Esophagus (tissue), 2 donors: ENCODE measurements around the gene ZNF200. TPM values are rescaled to one million over a fixed set of nuclear protein-coding genes. Genes with fewer than 3 reads are reported as not detected.
A peak's percentile ranks its signal among the peaks of the same experiment; 100 is the strongest.

ENCODE experiments used
- H3K27ac ChIP-seq, 2 donors: one replicate each; pipeline ENCODE4 v1.5.1; 2013; ENCODE audit warnings: low read depth in 2 of 2, mild to moderate bottlenecking in 2 of 2, inconsistent platforms in 1 of 2, low read length in 1 of 2, moderate library complexity in 1 of 2
- H3K27me3 ChIP-seq, 2 donors: one replicate each; pipeline ENCODE4 v1.6.1; 2013; ENCODE audit warnings: low read length in 2 of 2, control low read depth in 1 of 2, mild to moderate bottlenecking in 1 of 2; ENCODE audit not compliant: insufficient read depth in 2 of 2, control insufficient read depth in 1 of 2
- H3K36me3 ChIP-seq, 2 donors: one replicate each; pipeline ENCODE4 v1.6.1; 2013; ENCODE audit warnings: low read length in 1 of 2; ENCODE audit not compliant: control insufficient read depth in 2 of 2, insufficient read depth in 2 of 2
- H3K4me1 ChIP-seq, 2 donors: one replicate each; pipeline ENCODE4 v1.6.1; 2013; ENCODE audit warnings: low read length in 1 of 2; ENCODE audit not compliant: control insufficient read depth in 2 of 2, insufficient read depth in 2 of 2
- H3K4me3 ChIP-seq, 2 donors: one replicate each; pipeline ENCODE4 v1.5.1; 2013; ENCODE audit warnings: low read length in 2 of 2, mild to moderate bottlenecking in 2 of 2, low read depth in 1 of 2, moderate library complexity in 1 of 2
- H3K9me3 ChIP-seq, 2 donors: one replicate each; pipeline ENCODE4 v1.6.1; 2013; ENCODE audit warnings: mild to moderate bottlenecking in 2 of 2, low read depth in 1 of 2, low read length in 1 of 2, moderate library complexity in 1 of 2; ENCODE audit not compliant: control insufficient read depth in 2 of 2, insufficient read depth in 1 of 2
- WGBS, 2 donors: extraction: QIAGEN DNeasy Blood & Tissue Kit; methylation state at CpG; one replicate each; pipeline ENCODE4 v1.1.7; 2013; 5-methylcytosine and 5-hydroxymethylcytosine counted together
- polyA plus RNA-seq, 2 donors: library from polyadenylated mRNA; stranded (reverse); fragments of 200-250 nt; gene quantifications; one replicate each; pipeline ENCODE4 v1.2.3, GENCODE V29; 2013
- donor health status: healthy with polysubstance abuse.
- donor health status: Bipolar disorder and iron deficiency.

ZNF200 gene, protein sequence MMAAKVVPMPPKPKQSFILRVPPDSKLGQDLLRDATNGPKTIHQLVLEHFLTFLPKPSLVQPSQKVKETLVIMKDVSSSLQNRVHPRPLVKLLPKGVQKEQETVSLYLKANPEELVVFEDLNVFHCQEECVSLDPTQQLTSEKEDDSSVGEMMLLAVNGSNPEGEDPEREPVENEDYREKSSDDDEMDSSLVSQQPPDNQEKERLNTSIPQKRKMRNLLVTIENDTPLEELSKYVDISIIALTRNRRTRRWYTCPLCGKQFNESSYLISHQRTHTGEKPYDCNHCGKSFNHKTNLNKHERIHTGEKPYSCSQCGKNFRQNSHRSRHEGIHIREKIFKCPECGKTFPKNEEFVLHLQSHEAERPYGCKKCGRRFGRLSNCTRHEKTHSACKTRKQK
- 1 to 10 TPM; 2.6 to 2.8 TPM for polyA plus RNA-seq

DNA sequence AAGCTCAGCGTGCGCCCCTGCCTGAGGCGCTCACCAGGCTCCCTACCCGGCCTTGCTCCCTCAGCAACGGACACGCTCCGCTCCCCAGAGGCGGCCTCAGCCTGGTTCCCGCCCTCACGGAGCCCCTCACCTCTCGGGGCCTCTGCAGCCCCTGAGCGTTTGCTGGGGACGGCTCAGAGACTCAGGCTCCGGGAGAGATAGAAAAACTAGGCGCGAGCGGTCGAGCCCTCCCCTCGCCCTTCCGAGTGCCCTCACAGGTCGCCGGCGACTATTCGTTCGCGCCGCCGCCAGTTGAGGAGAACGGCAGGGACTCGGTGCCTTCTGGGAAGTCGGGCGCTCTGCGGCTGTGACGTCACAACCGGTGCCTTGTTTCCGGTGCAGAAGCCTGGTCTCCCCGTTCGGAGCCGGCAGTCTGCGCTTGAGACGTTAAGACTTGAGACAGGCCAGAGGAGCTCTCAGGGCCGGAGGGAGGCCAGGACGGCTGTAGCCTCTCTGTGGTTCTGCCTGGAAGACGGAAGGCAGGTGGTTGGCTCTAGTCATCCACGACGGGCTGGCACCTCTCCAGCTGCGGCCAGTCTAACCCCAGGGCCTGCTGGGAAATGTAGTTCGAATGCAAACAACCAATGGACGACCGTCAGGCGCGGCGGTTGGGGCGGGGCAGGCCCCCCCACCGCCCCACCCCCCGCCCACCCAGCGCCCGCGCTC, at the start of gene ZNF200:
TSS of gene ZNF200 (minus strand) at position 302 of the 705 bp plus-strand sequence. CDS start 1,403 bp downstream, outside the sequence.
- H3K36me3 ChIP-seq: peaks cover 11 to 15% of the 10 kb centered on the region in 2 donors
- H3K4me1 ChIP-seq: peaks cover 0 to 3% of the 10 kb centered on the region in 2 donors
- H3K9me3 ChIP-seq: no peaks in the 10 kb centered on the region
- H3K4me3 ChIP-seq: peak within 1 kb of the TSS; percentile 74 to 88
- H3K27ac ChIP-seq: peak within 1 kb of the TSS; percentile 87 to 100
- H3K27me3 ChIP-seq: no peaks in the 10 kb centered on the region
- WGBS, 2 donors: 0% methylated on average over 52 to 56 of the region's 59 CpGs

DNA sequence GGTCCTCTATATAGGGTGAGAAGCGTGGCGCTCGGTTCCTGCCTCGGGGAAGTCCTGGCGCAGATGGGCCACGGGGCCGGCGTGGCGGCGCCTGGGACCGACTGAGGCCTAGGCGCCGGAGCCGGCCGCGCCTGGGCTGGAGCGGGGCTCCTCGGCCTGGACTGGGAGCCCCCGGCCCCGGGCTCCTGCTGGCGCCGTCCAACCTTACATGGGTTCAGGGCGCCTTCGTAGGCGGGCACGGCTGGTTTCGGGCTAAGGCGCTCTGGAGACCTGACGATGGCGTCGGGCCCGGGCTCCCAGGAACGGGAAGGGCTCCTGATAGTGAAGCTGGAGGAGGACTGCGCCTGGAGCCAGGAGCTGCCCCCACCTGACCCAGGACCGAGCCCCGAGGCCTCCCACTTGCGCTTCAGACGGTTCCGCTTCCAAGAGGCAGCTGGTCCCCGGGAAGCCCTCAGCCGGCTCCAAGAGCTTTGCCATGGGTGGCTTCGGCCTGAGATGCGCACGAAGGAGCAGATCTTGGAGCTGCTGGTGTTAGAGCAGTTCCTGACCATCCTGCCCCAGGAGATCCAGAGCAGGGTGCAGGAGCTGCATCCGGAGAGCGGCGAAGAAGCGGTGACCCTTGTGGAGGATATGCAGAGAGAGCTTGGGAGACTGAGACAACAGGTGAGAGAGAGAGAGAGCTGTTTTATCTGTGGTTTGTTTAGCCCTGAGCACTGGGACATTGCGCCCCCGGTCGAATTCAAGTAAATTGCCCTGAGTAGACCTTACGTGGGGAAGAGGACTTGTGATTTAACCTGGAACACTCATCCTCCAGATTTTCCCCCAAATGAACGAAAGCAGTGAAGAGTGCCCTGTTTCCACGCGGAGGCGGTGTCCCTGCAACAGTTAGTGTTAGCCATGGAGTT, 48.8 kb upstream of the ZNF200 start:
- Histone ChIP-seq H3K27me3 (no peaks in the 10 kb centered on the region), H3K4me3 (peak overlapping the region; percentile 81 to 98), H3K9me3 (peaks cover 3 to 18% of the 10 kb centered on the region in 2 donors), H3K36me3 (peaks cover 7 to 15% of the 10 kb centered on the region in 2 donors), H3K27ac (peak overlapping the region; percentile 88 to 100), H3K4me1 (peaks cover 6 to 13% of the 10 kb centered on the region in 2 donors)
- WGBS, 2 donors: 6 to 8% methylated on average over 56 of the region's 56 CpGs

DNA sequence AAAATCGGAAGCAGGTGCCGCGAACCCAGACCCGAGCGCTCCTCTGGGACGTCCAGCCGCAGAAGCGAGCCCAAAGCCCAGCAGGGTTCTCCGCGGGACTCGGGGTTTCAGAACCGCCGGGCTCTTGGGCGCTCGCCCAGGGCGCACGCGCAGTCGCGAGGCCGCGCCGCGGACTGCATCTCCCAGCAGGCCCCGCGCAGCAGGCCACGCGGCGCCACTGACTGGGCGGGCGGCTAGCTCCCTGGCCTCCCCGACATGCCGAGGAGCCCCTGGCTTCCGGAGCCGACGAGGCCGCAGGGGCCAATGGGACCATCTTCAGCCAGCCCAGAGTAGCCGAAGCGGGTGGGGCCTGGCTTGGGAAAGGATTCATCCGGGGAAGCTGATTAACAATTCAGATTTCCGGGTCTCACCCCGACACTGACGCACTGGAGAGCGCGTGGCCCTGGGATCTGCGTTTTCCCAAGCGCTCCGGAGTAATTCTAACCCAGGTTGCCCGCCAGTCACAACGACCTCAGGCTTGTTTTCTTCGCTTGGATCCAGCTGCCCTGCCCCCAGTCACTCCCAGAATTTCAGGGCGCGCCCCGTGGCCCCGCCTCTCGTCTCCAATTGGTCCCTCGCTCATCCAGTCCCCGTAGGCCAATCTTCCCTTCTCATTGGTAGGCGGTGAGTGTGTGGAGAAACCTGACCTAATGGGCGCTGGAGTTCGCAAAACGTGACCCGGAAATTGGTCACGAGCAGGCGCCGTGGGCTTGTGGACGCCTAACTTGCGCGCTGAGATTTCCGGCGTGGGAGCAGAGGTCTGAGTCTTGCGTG, 48.0 kb upstream of the ZNF200 start, which contains the start of gene ZNF263:
TSS of gene ZNF263 (plus strand) at position 762 of the 813 bp plus-strand sequence. CDS start 328 bp downstream, outside the sequence.
- WGBS, 2 donors: 0 to 1% methylated on average over 72 of the region's 72 CpGs
- Histone ChIP-seq H3K9me3 (peaks cover 0 to 12% of the 10 kb centered on the region in 2 donors), H3K4me1 (peaks cover 6 to 13% of the 10 kb centered on the region in 2 donors), H3K4me3 (peak within 1 kb of the TSS; percentile 81 to 98), H3K36me3 (peaks cover 7 to 13% of the 10 kb centered on the region in 2 donors), H3K27ac (peak within 1 kb of the TSS; percentile 99 to 100), H3K27me3 (no peaks in the 10 kb centered on the region)

DNA sequence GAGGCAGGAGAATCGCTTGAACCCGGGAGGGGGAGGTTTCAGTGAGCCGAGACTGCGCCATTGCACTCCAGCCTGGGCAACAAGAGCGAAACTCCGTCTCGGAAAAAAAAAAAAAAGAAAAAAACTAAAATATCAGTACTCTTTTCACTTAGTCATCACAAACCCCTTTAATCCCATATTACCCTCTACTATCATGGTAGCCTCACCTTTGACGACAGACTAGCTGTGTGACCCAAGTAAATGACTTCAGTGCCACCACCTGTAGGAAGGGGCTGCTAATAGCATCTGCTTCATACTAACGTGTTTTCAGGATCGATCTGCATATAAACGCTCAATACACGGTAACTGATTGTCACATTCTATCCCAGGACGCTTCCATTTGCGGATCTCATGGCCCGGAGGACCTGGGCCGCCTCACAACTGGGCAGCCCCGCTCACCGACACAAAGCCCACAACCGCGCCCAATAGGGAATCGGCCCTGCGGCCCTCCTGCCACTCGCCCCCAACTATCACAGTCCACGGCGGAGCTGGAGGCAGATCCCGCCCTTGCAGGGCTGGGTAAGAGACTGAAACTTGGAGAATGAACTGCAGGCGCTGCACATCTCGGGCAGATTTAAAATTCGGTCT, 47.3 kb upstream of the ZNF200 start:
- Histone ChIP-seq H3K27me3 (no peaks in the 10 kb centered on the region), H3K27ac (peak overlapping the region; percentile 99 to 100), H3K4me3 (peak overlapping the region; percentile 64 to 98), H3K9me3 (peaks cover 0 to 12% of the 10 kb centered on the region in 2 donors), H3K4me1 (peaks cover 6 to 13% of the 10 kb centered on the region in 2 donors), H3K36me3 (peaks cover 7 to 13% of the 10 kb centered on the region in 2 donors)
- 14 to 17% methylated on average over 29 of the region's 29 CpGs for WGBS, 2 donors

DNA sequence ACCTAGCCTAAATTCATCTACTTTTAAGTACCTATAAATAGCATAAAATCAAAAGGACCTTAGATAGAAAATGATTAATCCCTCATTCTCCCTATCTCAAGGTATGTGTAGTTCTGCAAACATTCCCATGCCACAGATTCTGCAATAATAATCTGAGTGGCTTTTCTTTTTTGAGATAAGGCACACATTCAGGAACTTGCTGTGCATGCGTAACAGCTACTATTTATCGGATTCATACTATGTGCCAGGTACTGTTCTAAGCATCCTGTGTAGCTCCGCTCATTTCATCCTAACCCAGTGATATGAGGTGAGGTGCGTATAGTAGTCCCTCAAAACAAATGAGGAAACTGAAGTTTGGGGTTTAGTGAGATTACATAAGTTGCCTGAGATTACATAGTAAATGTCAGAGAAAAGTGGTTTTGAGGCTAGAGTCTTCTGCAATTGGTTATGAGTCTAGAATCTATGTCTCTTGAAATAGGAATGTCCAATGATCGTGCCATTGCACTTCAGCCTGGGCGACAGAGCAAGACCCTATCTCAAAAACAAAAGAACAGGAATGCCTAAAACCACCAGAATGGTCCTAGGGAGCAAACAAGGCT, 46.4 kb upstream of the ZNF200 start:
- Histone ChIP-seq H3K36me3 (peaks cover 5 to 9% of the 10 kb centered on the region in 2 donors), H3K27me3 (no peaks in the 10 kb centered on the region), H3K27ac (no peak overlapping the region), H3K4me3 (no peak overlapping the region), H3K9me3 (peaks cover 0 to 8% of the 10 kb centered on the region in 2 donors), H3K4me1 (peaks cover 6 to 13% of the 10 kb centered on the region in 2 donors)
- 88 to 92% methylated on average over 6 of the region's 6 CpGs for WGBS, 2 donors

DNA sequence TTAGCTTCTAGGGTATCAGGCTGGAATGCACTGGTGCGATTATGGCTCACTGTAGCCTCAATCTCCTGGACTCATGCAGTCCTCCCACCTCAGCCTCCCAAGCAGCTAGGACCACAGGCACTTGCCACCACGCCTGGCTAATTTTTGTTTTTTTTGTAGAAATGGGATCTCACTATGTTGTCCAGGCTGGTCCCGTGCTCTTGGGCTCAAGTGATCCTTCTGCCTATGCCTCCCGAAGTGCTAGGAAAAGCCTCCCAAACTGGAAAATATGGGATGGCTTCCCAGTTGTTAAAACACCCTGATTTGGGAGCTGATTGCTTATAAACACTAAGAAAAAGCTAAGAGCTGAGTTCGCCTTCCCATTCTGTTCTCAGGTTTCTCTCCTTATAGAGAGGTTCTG, 41.7 kb upstream of the ZNF200 start:
- Histone ChIP-seq H3K36me3 (no peaks in the 10 kb centered on the region), H3K9me3 (no peaks in the 10 kb centered on the region), H3K27me3 (no peaks in the 10 kb centered on the region), H3K4me3 (no peak overlapping the region), H3K4me1 (no peaks in the 10 kb centered on the region), H3K27ac (no peak overlapping the region)
- 83 to 87% methylated on average over 5 of the region's 5 CpGs for WGBS, 2 donors

DNA sequence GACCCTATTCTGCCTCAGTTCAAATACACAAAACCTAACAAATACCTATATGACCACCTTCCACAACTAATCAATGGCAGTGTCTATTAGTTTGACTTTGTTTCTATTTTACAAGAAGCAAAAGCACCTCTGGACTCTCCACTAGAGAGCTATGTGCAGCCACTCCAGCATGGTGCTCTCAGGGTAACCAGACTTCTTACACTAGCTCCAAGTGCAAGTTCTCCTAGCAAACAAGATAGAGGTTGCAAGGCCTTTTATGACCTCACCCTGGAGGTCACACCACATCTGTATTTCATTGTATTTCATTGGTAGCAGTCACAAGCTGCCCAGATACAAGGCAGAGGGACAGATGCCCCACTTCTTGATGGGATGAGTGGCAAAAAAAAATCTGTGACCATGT, 40.0 kb upstream of the ZNF200 start:
- no peaks in the 10 kb centered on the region for H3K27me3 ChIP-seq
- H3K9me3 ChIP-seq: no peaks in the 10 kb centered on the region
- H3K36me3 ChIP-seq: no peaks in the 10 kb centered on the region
- no peak overlapping the region for H3K27ac ChIP-seq
- H3K4me1 ChIP-seq: no peaks in the 10 kb centered on the region
- H3K4me3 ChIP-seq: no peak overlapping the region

DNA sequence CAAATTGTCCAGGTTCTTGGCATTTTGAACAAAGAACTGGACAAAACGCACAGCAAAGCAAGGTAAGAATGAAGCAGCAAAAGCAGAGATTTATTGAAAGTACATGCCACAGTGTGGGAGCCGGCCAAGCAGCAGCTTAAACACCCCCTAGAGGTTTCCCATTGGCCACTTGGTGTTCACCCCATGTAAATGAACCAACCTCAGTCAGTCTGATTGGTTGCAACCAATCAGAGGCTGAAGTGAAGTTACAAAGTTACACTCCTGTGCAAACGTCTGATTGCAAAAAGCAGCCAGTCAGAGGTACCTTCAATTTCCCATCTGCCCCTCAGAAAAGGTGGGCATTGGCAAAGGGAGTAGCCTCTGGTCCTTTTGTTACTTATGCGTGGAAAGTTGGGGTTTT, 39.5 kb upstream of the ZNF200 start:
- WGBS, 2 donors: 50 to 55% methylated on average over 4 of the region's 4 CpGs
- Histone ChIP-seq H3K9me3 (no peaks in the 10 kb centered on the region), H3K4me3 (no peak overlapping the region), H3K27ac (no peak overlapping the region), H3K27me3 (no peaks in the 10 kb centered on the region), H3K4me1 (no peaks in the 10 kb centered on the region), H3K36me3 (no peaks in the 10 kb centered on the region)
